Tibial nerve (tissue), 4 donors: ENCODE data around the gene GIMAP8. TPM values are rescaled to one million over a fixed set of nuclear protein-coding genes. Genes with fewer than 3 reads are reported as not detected.
A peak's percentile ranks its signal among the peaks of the same experiment; 100 is the strongest.

Experiments used
- DNase-seq, 2 donors: peaks; one replicate each; pipeline ENCODE4 v3.0.0-alpha.2; 2019; ENCODE audit warnings: low spot score in 2 of 2
- H3K27ac ChIP-seq, 4 donors: fragments of 200-600 bp; sonication (generic) in 3 of 4; one replicate each; pipeline ENCODE4 v1.5.1; 2017 to 2019; ENCODE audit warnings: mild to moderate bottlenecking in 1 of 4
- H3K27me3 ChIP-seq, 2 donors: fragments of 200-600 bp; sonication (generic) in 1 of 2; one replicate each; pipeline versions ENCODE4 v1.5.1 to v1.6.0; 2017 to 2019
- H3K36me3 ChIP-seq, 3 donors: fragments of 200-600 bp; sonication (generic); one replicate each; pipeline ENCODE4 v1.5.1; 2018 to 2019
- H3K4me1 ChIP-seq, 4 donors: fragments of 200-600 bp; sonication (generic) in 3 of 4; one replicate each; pipeline ENCODE4 v1.5.1; 2017 to 2019
- H3K4me3 ChIP-seq, 4 donors: fragments of 200-600 bp; sonication (generic) in 3 of 4; one replicate each; pipeline ENCODE4 v1.5.1; 2017 to 2019; ENCODE audit warnings: mild to moderate bottlenecking in 1 of 4, moderate library complexity in 1 of 4
- H3K9me3 ChIP-seq, 4 donors: fragments of 200-600 bp; sonication (generic) in 3 of 4; one replicate each; pipeline ENCODE4 v1.5.1; 2017 to 2019
- EP300 ChIP-seq, 2 donors: sonication (generic); formaldehyde crosslinking; IDR thresholded peaks; one replicate each; pipeline ENCODE4 v1.6.1; 2017; ENCODE audit warnings: antibody characterized with exemption in 2 of 2, mild to moderate bottlenecking in 1 of 2
- POLR2A ChIP-seq, 2 donors: fragments of 450-650 bp; IDR thresholded peaks; one replicate each; pipeline ENCODE4 v1.6.1; 2017; ENCODE audit warnings: antibody characterized with exemption in 2 of 2, mild to moderate bottlenecking in 2 of 2, moderate library complexity in 2 of 2
- WGBS, 2 donors: methylation state at CpG; one replicate each; pipeline ENCODE4 v1.1.5; 2018; 5-methylcytosine and 5-hydroxymethylcytosine counted together
- total RNA-seq, 4 donors: library from RNA; depleted of rRNA; stranded (reverse); fragments of >200 nt; gene quantifications; one replicate each; pipeline ENCODE4 v1.1.0, GENCODE V29; 2016
- TF ChIP-seq, protein P1 (sequence below), 5 experiments: fragments of 200-600 bp in 3 of 5; fragments of 450-650 bp in 2 of 5; sonication (generic) in 3 of 5; IDR thresholded peaks; one replicate each; pipeline ENCODE4 v1.5.1; 2016 to 2019; ENCODE audit warnings: antibody characterized with exemption in 5 of 5, mild to moderate bottlenecking in 3 of 5, moderate library complexity in 2 of 5

GIMAP8 gene
- total RNA-seq, 4 donors from 2014 or later = 6.3 to 15.9 (median 10.4) TPM

DNA sequence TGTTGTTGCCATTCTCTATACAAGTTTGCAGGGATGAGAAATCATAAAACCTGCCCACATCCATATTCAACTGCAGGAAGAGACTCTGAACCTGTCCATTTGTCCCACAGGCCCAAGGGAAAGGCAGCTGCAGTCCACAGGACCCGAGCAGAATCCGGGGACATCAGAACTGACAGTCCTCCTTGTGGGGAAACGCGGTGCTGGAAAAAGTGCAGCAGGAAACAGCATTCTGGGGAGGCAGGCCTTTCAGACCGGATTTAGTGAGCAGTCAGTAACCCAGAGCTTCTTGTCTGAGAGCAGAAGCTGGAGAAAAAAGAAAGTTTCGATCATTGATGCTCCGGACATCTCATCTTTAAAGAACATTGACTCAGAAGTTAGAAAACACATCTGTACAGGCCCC, 23.5 kb downstream of the GIMAP8 start:
- no peaks in the 10 kb centered on the region for H3K27me3 ChIP-seq
- no peak overlapping the region for H3K4me3 ChIP-seq
- no peak overlapping the region for H3K27ac ChIP-seq
- H3K36me3 ChIP-seq = peaks cover 0 to 4% (median 0%) of the 10 kb centered on the region in 3 donors
- no peak for TF ChIP-seq POLR2A (IDR thresholded peaks at IDR 0.05)
- TF ChIP-seq, protein P1, sequence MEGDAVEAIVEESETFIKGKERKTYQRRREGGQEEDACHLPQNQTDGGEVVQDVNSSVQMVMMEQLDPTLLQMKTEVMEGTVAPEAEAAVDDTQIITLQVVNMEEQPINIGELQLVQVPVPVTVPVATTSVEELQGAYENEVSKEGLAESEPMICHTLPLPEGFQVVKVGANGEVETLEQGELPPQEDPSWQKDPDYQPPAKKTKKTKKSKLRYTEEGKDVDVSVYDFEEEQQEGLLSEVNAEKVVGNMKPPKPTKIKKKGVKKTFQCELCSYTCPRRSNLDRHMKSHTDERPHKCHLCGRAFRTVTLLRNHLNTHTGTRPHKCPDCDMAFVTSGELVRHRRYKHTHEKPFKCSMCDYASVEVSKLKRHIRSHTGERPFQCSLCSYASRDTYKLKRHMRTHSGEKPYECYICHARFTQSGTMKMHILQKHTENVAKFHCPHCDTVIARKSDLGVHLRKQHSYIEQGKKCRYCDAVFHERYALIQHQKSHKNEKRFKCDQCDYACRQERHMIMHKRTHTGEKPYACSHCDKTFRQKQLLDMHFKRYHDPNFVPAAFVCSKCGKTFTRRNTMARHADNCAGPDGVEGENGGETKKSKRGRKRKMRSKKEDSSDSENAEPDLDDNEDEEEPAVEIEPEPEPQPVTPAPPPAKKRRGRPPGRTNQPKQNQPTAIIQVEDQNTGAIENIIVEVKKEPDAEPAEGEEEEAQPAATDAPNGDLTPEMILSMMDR (IDR thresholded peaks at IDR 0.05) = no peak
- no peak for TF ChIP-seq EP300 (IDR thresholded peaks at IDR 0.05)
- no peak for DNase-seq
- 83 to 90% methylated on average over 7 of the region's 7 CpGs for WGBS, 2 donors
- H3K4me1 ChIP-seq = no peaks in the 10 kb centered on the region
- H3K9me3 ChIP-seq = no peaks in the 10 kb centered on the region

- Histone ChIP-seq H3K4me3 (no peak overlapping the region), H3K9me3 (no peaks in the 10 kb centered on the region), H3K27ac (no peak overlapping the region), H3K27me3 (no peaks in the 10 kb centered on the region), H3K36me3 (peaks cover 0 to 4% (median 0%) of the 10 kb centered on the region in 3 donors), H3K4me1 (no peaks in the 10 kb centered on the region)
- no peak for DNase-seq
- WGBS, 2 donors = 90 to 94% methylated on average over 3 of the region's 3 CpGs
- no peak for TF ChIP-seq EP300 (IDR thresholded peaks at IDR 0.05)
- TF ChIP-seq, protein P1 (IDR thresholded peaks at IDR 0.05) = no peak
- no peak for TF ChIP-seq POLR2A (IDR thresholded peaks at IDR 0.05)
Measured at GRCh38 chr7:150476285-150476684, 25.9 kb downstream of the GIMAP8 start.

GRCh38 chr7:150476819-150477631, 26.6 kb downstream of the GIMAP8 start:
- 87 to 89% methylated on average over 25 of the region's 25 CpGs for WGBS, 2 donors
- no peak for DNase-seq
- no peak overlapping the region for H3K27ac ChIP-seq
- H3K27me3 ChIP-seq = no peaks in the 10 kb centered on the region
- H3K4me3 ChIP-seq = no peak overlapping the region
- peaks cover 0 to under 1% (median 0%) of the 10 kb centered on the region in 4 donors for H3K4me1 ChIP-seq
- no peak for TF ChIP-seq POLR2A (IDR thresholded peaks at IDR 0.05)
- TF ChIP-seq EP300 (IDR thresholded peaks at IDR 0.05) = no peak
- TF ChIP-seq, protein P1 (IDR thresholded peaks at IDR 0.05) = no peak
- H3K36me3 ChIP-seq = peaks cover 0 to 4% (median 0%) of the 10 kb centered on the region in 3 donors
- H3K9me3 ChIP-seq = no peaks in the 10 kb centered on the region

DNA sequence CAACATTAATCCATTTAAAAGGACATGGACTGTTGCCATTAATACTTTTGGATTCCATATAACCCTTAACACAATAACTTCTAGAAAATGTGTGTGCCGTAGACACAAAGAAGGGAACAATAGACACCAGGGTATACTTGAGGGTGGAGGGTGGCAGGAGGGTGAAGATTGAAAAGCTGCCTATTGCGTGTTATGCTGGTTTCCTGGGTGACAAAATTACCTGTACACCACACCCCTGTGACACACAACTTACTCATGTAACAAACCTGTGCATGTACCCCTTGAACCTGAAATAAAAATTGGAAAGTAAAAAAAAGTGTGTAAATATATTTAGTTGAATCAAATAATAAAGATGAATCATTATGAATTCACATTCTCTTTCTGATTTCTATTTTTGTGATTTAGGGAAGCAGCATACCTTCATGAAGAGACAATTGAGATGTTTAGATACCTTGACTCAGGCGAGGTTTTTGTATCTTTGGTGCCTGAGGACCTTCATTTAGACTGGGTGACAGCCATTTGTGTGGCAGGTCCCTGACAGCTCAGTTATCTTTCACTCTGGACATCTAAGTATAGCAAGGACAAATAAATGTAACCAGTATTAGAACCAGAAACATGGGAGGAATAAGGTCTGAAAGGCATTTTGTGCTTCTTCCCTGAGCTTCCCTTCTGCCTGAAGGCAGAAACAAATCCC, 28.7 kb downstream of the GIMAP8 start:
- no peak for DNase-seq
- H3K4me1 ChIP-seq = peaks cover 0 to 3% (median 0%) of the 10 kb centered on the region in 4 donors
- WGBS, 2 donors = 64 to 74% methylated on average over 3 of the region's 3 CpGs
- H3K27ac ChIP-seq = peak overlapping the region in 1 of 4 donors; percentile 47
- no peaks in the 10 kb centered on the region for H3K27me3 ChIP-seq
- TF ChIP-seq EP300 (IDR thresholded peaks at IDR 0.05) (no peak), POLR2A (IDR thresholded peaks at IDR 0.05) (no peak)
- TF ChIP-seq, protein P1 (IDR thresholded peaks at IDR 0.05) = no peak
- H3K36me3 ChIP-seq = peaks cover 0 to 4% (median 0%) of the 10 kb centered on the region in 3 donors
- no peaks in the 10 kb centered on the region for H3K9me3 ChIP-seq
- H3K4me3 ChIP-seq = no peak overlapping the region
